ENCODE data around the gene CLNK.

DNA sequence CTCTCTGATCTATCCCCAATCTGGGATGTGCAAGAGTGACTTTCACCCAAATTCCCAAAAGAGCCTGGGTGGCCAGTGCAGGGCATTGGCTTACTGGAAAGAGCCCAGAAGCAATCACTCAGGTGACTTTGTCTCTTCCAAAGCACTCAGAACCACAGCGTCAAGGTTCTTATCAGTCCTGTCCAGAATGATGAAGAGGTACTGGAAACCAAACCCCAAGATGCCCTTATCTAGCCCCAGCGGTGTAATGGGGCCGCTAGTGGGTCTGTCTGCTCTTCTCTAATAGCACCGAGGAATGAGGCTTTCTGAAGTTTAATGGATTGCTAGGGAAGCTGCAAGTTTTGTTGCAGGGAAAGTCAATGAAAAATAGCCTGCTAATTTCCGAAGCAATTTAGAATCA lies 21.6 kb downstream of the CLNK start:
- TF ChIP-seq, protein P1, sequence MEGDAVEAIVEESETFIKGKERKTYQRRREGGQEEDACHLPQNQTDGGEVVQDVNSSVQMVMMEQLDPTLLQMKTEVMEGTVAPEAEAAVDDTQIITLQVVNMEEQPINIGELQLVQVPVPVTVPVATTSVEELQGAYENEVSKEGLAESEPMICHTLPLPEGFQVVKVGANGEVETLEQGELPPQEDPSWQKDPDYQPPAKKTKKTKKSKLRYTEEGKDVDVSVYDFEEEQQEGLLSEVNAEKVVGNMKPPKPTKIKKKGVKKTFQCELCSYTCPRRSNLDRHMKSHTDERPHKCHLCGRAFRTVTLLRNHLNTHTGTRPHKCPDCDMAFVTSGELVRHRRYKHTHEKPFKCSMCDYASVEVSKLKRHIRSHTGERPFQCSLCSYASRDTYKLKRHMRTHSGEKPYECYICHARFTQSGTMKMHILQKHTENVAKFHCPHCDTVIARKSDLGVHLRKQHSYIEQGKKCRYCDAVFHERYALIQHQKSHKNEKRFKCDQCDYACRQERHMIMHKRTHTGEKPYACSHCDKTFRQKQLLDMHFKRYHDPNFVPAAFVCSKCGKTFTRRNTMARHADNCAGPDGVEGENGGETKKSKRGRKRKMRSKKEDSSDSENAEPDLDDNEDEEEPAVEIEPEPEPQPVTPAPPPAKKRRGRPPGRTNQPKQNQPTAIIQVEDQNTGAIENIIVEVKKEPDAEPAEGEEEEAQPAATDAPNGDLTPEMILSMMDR (IDR thresholded peaks at IDR 0.05): no peak
- TF ChIP-seq EP300 (IDR thresholded peaks at IDR 0.05): no peak
